Hepatocyte (in vitro differentiated cells): Measurements from ENCODE around the gene CLK3. TPM values are rescaled to one million over a fixed set of nuclear protein-coding genes. Genes with fewer than 3 reads are reported as not detected.

ENCODE experiments used
- DNase-seq: peaks from one replicate; pipeline ENCODE4 v3.0.0-alpha.2; 2016; ENCODE audit warnings: low spot score
- H2AFZ ChIP-seq: fragments of 200-600 bp; sonication (generic); 2 replicates; pipeline ENCODE4 v1.6.0; 2016; ENCODE audit warnings: antibody characterized with exemption, mild to moderate bottlenecking
- H3K27ac ChIP-seq: fragments of 200-600 bp; sonication (generic); 2 replicates; pipeline ENCODE4 v1.5.1; 2016; ENCODE audit warnings: mild to moderate bottlenecking
- H3K27me3 ChIP-seq: fragments of 200-600 bp; sonication (generic); 2 replicates; pipeline ENCODE4 v1.6.1; 2016
- H3K36me3 ChIP-seq: fragments of 200-600 bp; sonication (generic); replicated peaks from 2 replicates; pipeline ENCODE4 v1.5.1; 2016; ENCODE audit warnings: low read depth; ENCODE audit not compliant: insufficient read depth
- H3K4me1 ChIP-seq: fragments of 200-600 bp; sonication (generic); 2 replicates; pipeline ENCODE4 v1.5.1; 2016; ENCODE audit warnings: mild to moderate bottlenecking, moderate library complexity; ENCODE audit not compliant: insufficient read depth
- H3K4me2 ChIP-seq: fragments of 200-600 bp; sonication (generic); 2 replicates; pipeline ENCODE4 v1.6.0; 2016
- H3K4me3 ChIP-seq: fragments of 200-600 bp; sonication (generic); 2 replicates; pipeline ENCODE4 v1.5.1; 2016; ENCODE audit warnings: mild to moderate bottlenecking
- H3K79me2 ChIP-seq: fragments of 200-600 bp; sonication (generic); 2 replicates; pipeline ENCODE4 v1.6.0; 2017; ENCODE audit warnings: mild to moderate bottlenecking
- H3K9me2 ChIP-seq: fragments of 200-600 bp; sonication (generic); replicated peaks from 2 replicates; pipeline ENCODE4 v1.6.0; 2017; ENCODE audit warnings: mild to moderate bottlenecking; ENCODE audit not compliant: insufficient read depth
- H3K9me3 ChIP-seq: fragments of 200-600 bp; sonication (generic); 2 replicates; pipeline ENCODE4 v1.5.1; 2016; ENCODE audit warnings: low read depth, mild to moderate bottlenecking
- H4K20me1 ChIP-seq: fragments of 200-600 bp; sonication (generic); 2 replicates; pipeline ENCODE4 v1.6.0; 2016; ENCODE audit warnings: mild to moderate bottlenecking; ENCODE audit not compliant: insufficient read depth, poor library complexity, severe bottlenecking
- CTCF ChIP-seq: fragments of 200-600 bp; sonication (generic); IDR thresholded peaks from 2 replicates; pipeline ENCODE4 v1.5.1; 2016; ENCODE audit warnings: antibody characterized with exemption, mild to moderate bottlenecking; ENCODE audit not compliant: poor library complexity
- EZH2 ChIP-seq: fragments of 200-600 bp; sonication (generic); IDR thresholded peaks from 2 replicates; pipeline ENCODE4 v1.6.1; 2016; ENCODE audit warnings: antibody characterized with exemption, mild to moderate bottlenecking, borderline replicate concordance
- EZH2phosphoT487 ChIP-seq: fragments of 200-600 bp; sonication (generic); IDR thresholded peaks from one replicate; pipeline ENCODE4 v1.6.1; 2018; ENCODE audit warnings: antibody characterized with exemption, mild to moderate bottlenecking, low read depth, moderate library complexity; ENCODE audit not compliant: unreplicated experiment, severe bottlenecking
- WGBS: methylation state at CpG from one replicate; pipeline ENCODE4 v1.1.6; 2016; ENCODE audit warnings: low lambda C conversion rate; ENCODE audit errors: missing lambda C conversion rate; 5-methylcytosine and 5-hydroxymethylcytosine counted together
- polyA plus RNA-seq: library from polyadenylated mRNA; unstranded; fragments of >200 nt; fragmentation: Nextera tagmentation; extraction: Ambion mirVana; gene quantifications from 2 replicates; pipeline ENCODE4 v1.2.1, GENCODE V29; 2016
- total RNA-seq: library from RNA; depleted of rRNA; stranded (reverse); fragments of >200 nt; gene quantifications from 2 replicates; pipeline ENCODE4 v1.2.3, GENCODE V29; 2014

Gene CLK3
- total and polyA plus RNA-seq, 2 experiments from 2014 or later, result 69.0 to 71.3 TPM

- Histone ChIP-seq H3K4me1 (no peaks in the 10 kb centered on the region), H3K27ac (no peak overlapping the region), H3K9me3 (no peaks in the 10 kb centered on the region), H3K4me2 (no peak overlapping the region), H2AFZ (no peak overlapping the region), H3K9me2 (no peaks in the 10 kb centered on the region), H3K27me3 (no peaks in the 10 kb centered on the region), H3K36me3 (no peaks in the 10 kb centered on the region), H3K79me2 (peaks cover 10% of the 10 kb centered on the region), H3K4me3 (no peak overlapping the region), H4K20me1 (peaks cover 19% of the 10 kb centered on the region)
- TF ChIP-seq EZH2phosphoT487, result no peak
- no peak for TF ChIP-seq EZH2
- no peak for TF ChIP-seq CTCF
- WGBS, result 94% methylated on average over 10 of the region's 10 CpGs
- DNase-seq, result no peak
Observed at GRCh38 chr15:74626752-74627692, 11.4 kb downstream of the CLK3 start.

- DNase-seq, result no peak
- Histone ChIP-seq H4K20me1 (peaks cover 15% of the 10 kb centered on the region), H3K4me2 (no peak overlapping the region), H2AFZ (no peak overlapping the region), H3K4me1 (no peaks in the 10 kb centered on the region), H3K9me2 (no peaks in the 10 kb centered on the region), H3K79me2 (peaks cover 2% of the 10 kb centered on the region), H3K4me3 (no peak overlapping the region), H3K27ac (no peak overlapping the region), H3K9me3 (no peaks in the 10 kb centered on the region), H3K36me3 (no peaks in the 10 kb centered on the region), H3K27me3 (no peaks in the 10 kb centered on the region)
- TF ChIP-seq EZH2phosphoT487, result no peak
- no peak for TF ChIP-seq CTCF
- no peak for TF ChIP-seq EZH2
- WGBS, result 88% methylated on average over 5 of the region's 5 CpGs
Observed at GRCh38 chr15:74627766-74628165, 12.1 kb downstream of the CLK3 start.

GRCh38 chr15:74628199-74628598, 12.6 kb downstream of the CLK3 start:
- H4K20me1 ChIP-seq, result peaks cover 13% of the 10 kb centered on the region

More at GRCh38 chr15:74628199-74628598, 12.6 kb downstream of the CLK3 start:
- no peak overlapping the region for H3K27ac ChIP-seq
- no peak overlapping the region for H3K4me2 ChIP-seq
- no peak overlapping the region for H3K4me3 ChIP-seq
- no peaks in the 10 kb centered on the region for H3K36me3 ChIP-seq
- no peak for DNase-seq
- H2AFZ ChIP-seq, result no peak overlapping the region
- no peaks in the 10 kb centered on the region for H3K9me2 ChIP-seq
- no peaks in the 10 kb centered on the region for H3K9me3 ChIP-seq
- TF ChIP-seq EZH2, result no peak
- no peak for TF ChIP-seq EZH2phosphoT487
- TF ChIP-seq CTCF, result no peak
- no peaks in the 10 kb centered on the region for H3K27me3 ChIP-seq
- WGBS, result 95% methylated on average over 3 of the region's 3 CpGs
- H3K79me2 ChIP-seq, result no peaks in the 10 kb centered on the region
- H3K4me1 ChIP-seq, result no peaks in the 10 kb centered on the region
